GM03348 (cell line): Measurements from ENCODE around the gene SELENOW.
"Not testable (repeated sequence)": the region's sequence is repeated elsewhere in the genome, so short reads cannot be mapped to it uniquely, and the experiment has no call there.

ENCODE experiments used
- DNase-seq: peaks from one replicate; pipeline ENCODE4 v3.0.0; 2012; ENCODE audit warnings: low spot score

The SELENOW gene

GRCh38 chr19:47781590-47782262 lies 3.2 kb downstream of the SELENOW start:
- DNase-seq: no peak

- DNase-seq: no peak
Measured at GRCh38 chr19:47786566-47786965, 8.1 kb downstream of the SELENOW start.

GRCh38 chr19:47787307-47787706 lies 8.8 kb downstream of the SELENOW start:
- not testable (repeated sequence) for DNase-seq

- DNase-seq: not testable (repeated sequence)
Measured at GRCh38 chr19:47789811-47790210, 11.3 kb downstream of the SELENOW start.

- DNase-seq: peak; percentile 88
Measured at GRCh38 chr19:47790398-47790814, 11.9 kb downstream of the SELENOW start.

GRCh38 chr19:47792616-47793015 lies 14.1 kb downstream of the SELENOW start:
- no peak for DNase-seq

GRCh38 chr19:47794526-47794925 lies 16.0 kb downstream of the SELENOW start:
- DNase-seq: no peak

- DNase-seq: no peak
Measured at GRCh38 chr19:47796785-47797184, 18.3 kb downstream of the SELENOW start.

GRCh38 chr19:47797996-47798903 lies 19.7 kb downstream of the SELENOW start:
- no peak for DNase-seq

- no peak for DNase-seq
Measured at GRCh38 chr19:47798904-47799266, 20.4 kb downstream of the SELENOW start.

GRCh38 chr19:47801270-47801669 lies 22.8 kb downstream of the SELENOW start:
- DNase-seq: no peak

GRCh38 chr19:47802521-47803043 lies 24.1 kb downstream of the SELENOW start:
- DNase-seq: no peak

GRCh38 chr19:47803148-47803547 lies 24.6 kb downstream of the SELENOW start:
- DNase-seq: not testable (repeated sequence)

- not testable (repeated sequence) for DNase-seq
Measured at GRCh38 chr19:47803671-47804070, 25.2 kb downstream of the SELENOW start.

GRCh38 chr19:47804451-47804850 lies 25.9 kb downstream of the SELENOW start, which contains the start of gene TPRX1:
TSS of gene TPRX1 (minus strand) at chr19:47804551. CDS start at chr19:47804539, 12 bp downstream.
- DNase-seq: not testable (repeated sequence)

- no peak for DNase-seq
Measured at GRCh38 chr19:47805313-47805712, 26.8 kb downstream of the SELENOW start.

GRCh38 chr19:47806435-47806834 lies 27.9 kb downstream of the SELENOW start:
- no peak for DNase-seq

- peak; percentile 87 for DNase-seq
Measured at GRCh38 chr19:47813304-47813994, 34.9 kb downstream of the SELENOW start.

- DNase-seq: no peak
Measured at GRCh38 chr19:47813995-47814328, 35.5 kb downstream of the SELENOW start.

- not testable (repeated sequence) for DNase-seq
Measured at GRCh38 chr19:47816270-47816669, 37.8 kb downstream of the SELENOW start.

GRCh38 chr19:47818221-47818620 lies 39.7 kb downstream of the SELENOW start:
- not testable (repeated sequence) for DNase-seq

- no peak for DNase-seq
Measured at GRCh38 chr19:47819858-47820257, 41.4 kb downstream of the SELENOW start.
